ENCODE measurements around the gene CLCN3. TPM values are rescaled to one million over a fixed set of nuclear protein-coding genes. Genes with fewer than 3 reads are reported as not detected.
"Not testable (repeated sequence)": the region's sequence is repeated elsewhere in the genome, so short reads cannot be mapped to it uniquely, and the experiment has no call there.

CLCN3 gene
- total RNA-seq, 1 donor from 2014 or later, result 45.9 TPM

DNA sequence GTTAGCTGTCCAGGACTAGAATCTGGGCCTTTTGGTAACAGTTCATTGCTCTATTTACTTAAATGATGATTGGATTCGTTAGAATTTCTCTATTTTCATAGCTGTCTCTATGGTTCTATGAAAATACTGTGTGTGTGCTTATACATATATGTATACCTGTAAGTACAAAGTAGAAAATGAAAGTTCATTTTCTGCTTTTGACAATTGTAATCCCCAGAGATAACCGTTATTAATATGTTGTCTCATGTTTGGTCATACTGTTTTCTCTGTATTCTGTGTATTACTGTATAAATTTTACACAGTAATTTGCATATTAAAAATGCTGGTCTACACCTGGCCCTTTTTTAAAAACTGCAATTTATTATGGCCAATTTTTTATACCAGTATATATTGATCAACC is 55.4 kb downstream of the CLCN3 start:
- TF ChIP-seq, protein P1, sequence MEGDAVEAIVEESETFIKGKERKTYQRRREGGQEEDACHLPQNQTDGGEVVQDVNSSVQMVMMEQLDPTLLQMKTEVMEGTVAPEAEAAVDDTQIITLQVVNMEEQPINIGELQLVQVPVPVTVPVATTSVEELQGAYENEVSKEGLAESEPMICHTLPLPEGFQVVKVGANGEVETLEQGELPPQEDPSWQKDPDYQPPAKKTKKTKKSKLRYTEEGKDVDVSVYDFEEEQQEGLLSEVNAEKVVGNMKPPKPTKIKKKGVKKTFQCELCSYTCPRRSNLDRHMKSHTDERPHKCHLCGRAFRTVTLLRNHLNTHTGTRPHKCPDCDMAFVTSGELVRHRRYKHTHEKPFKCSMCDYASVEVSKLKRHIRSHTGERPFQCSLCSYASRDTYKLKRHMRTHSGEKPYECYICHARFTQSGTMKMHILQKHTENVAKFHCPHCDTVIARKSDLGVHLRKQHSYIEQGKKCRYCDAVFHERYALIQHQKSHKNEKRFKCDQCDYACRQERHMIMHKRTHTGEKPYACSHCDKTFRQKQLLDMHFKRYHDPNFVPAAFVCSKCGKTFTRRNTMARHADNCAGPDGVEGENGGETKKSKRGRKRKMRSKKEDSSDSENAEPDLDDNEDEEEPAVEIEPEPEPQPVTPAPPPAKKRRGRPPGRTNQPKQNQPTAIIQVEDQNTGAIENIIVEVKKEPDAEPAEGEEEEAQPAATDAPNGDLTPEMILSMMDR (conservative IDR thresholded peaks at IDR 0.05), result no peak
- H3K4me3 Mint-ChIP-seq, result no peak overlapping the region
- no peaks in the 10 kb centered on the region for H3K9me3 Mint-ChIP-seq
- H3K27me3 Mint-ChIP-seq, result no peaks in the 10 kb centered on the region
- no peak for DNase-seq (ENCODE audit: extremely low spot score, unreplicated experiment)
- H3K4me1 Mint-ChIP-seq (ENCODE audit: unreplicated experiment), result peaks cover 4% of the 10 kb centered on the region
- no peak overlapping the region for H3K27ac Mint-ChIP-seq
- peaks cover 18% of the 10 kb centered on the region for H3K36me3 Mint-ChIP-seq

DNA sequence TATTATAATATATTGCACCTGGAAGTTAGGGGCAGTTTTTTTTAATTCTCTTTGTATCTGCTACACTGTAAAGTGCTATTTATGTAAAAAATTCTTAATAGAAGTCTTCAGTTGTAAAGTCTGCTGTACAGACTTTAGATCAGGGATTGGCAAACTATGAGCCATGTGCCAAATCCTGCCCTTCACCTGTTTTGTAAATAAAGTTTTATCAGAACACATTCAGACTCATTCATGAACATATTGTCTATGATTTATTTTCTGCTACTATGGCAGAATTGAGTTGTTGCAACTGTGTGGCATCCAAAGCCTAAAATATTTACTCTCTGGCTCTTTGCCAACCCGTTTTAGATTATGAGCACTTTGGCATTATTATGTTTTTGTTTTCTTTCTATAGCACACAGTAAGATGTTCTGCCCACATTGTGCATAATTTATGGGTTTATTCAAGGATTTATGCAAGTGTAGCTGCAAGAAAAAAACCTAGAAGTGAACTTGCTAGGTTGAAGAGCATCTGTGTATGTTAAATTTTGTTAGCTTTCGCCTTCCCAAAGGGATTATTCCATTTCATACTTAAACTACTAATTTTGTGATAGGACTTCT is 56.9 kb downstream of the CLCN3 start:
- TF ChIP-seq, protein P1 (conservative IDR thresholded peaks at IDR 0.05), result no peak
- Mint-ChIP-seq H3K27me3 (no peaks in the 10 kb centered on the region), H3K27ac (no peak overlapping the region), H3K4me3 (no peak overlapping the region), H3K36me3 (peaks cover 14% of the 10 kb centered on the region), H3K4me1 (ENCODE audit: unreplicated experiment) (peaks cover 4% of the 10 kb centered on the region), H3K9me3 (no peaks in the 10 kb centered on the region)
- DNase-seq (ENCODE audit: extremely low spot score, unreplicated experiment), result no peak

DNA sequence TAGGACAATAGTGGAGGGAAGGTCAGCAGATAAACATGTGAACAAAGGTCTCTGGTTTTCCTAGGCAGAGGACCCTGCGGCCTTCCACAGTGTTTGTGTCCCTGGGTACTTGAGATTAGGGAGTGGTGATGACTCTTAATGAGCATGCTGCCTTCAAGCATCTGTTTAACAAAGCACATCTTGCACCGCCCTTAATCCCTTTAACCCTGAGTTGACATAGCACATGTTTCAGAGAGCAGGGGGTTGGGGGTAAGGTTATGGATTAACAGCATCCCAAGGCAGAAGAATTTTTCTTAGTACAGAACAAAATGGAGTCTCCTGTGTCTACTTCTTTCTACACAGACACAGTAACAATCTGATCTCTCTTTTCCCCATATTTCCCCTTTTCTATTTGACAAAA is 58.1 kb downstream of the CLCN3 start:
- not testable (repeated sequence) for H3K27me3 Mint-ChIP-seq; H3K4me3 Mint-ChIP-seq; DNase-seq (ENCODE audit: extremely low spot score, unreplicated experiment); H3K9me3 Mint-ChIP-seq; H3K27ac Mint-ChIP-seq; H3K4me1 Mint-ChIP-seq (ENCODE audit: unreplicated experiment)
- H3K36me3 Mint-ChIP-seq, result peaks cover 19% of the 10 kb centered on the region

DNA sequence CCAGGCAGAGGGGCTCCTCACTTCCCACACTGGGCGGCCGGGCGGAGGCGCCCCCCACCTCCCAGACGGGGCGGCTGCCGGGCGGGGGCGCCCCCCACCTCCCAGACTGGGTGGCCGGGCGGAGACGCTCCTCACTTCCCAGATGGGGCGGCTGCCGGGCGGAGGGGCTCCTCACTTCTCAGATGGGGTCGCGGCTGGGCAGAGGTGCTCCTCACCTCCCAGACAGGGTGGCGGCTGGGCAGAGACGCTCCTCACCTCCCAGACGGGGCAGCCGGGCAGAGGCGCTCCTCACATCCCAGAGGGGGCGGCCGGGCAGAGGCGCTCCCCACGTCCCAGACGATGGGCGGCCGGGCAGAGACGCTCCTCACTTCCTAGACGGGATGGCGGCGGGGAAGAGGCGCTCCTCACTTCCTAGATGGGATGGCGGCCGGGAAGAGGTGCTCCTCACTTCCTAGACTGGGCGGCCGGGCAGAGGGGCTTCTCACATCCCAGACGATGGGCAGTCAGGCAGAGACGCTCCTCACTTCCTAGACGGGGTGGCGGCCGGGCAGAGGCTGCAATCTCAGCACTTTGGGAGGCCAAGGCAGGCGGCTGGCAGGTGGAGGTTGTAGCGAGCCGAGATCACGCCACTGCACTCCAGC is 58.7 kb downstream of the CLCN3 start:
- H3K27me3 Mint-ChIP-seq; H3K9me3 Mint-ChIP-seq; H3K4me3 Mint-ChIP-seq; DNase-seq (ENCODE audit: extremely low spot score, unreplicated experiment); H3K4me1 Mint-ChIP-seq (ENCODE audit: unreplicated experiment); H3K27ac Mint-ChIP-seq: not testable (repeated sequence)
- H3K36me3 Mint-ChIP-seq, result peaks cover 22% of the 10 kb centered on the region

DNA sequence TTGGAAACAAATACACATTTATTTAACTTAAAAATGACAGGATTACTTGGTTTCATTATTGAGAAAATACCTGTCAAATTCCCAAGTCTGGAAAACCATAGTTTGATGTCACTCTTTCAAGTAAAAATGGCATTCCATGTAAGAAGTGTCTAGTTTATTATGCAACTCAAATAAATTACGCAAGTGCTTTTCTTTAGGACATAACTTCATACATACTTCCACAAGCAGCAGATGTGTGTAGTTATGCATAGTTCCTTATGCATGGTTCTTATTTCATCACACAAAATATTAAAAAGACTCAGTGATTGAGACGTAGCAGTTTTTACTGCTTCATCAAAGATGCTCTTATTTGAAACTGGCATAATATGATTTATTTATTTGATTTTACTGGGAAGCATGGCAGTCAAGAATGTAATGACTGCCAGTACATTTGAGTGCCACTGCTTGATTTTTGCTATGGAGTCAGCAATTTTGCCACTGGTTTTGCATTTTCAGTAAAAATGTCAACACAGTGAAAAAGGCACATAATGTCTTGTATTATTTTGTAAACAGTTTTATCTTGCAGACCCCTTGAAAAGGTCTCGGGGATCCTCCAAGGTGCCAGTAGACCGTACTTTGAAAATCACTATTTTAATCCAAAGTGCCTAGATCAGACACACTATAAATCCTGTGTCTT is 62.1 kb downstream of the CLCN3 start:
- Mint-ChIP-seq H3K27ac (no peak overlapping the region), H3K4me3 (no peak overlapping the region), H3K4me1 (ENCODE audit: unreplicated experiment) (peaks cover 4% of the 10 kb centered on the region), H3K36me3 (peaks cover 28% of the 10 kb centered on the region), H3K9me3 (no peaks in the 10 kb centered on the region), H3K27me3 (no peaks in the 10 kb centered on the region)
- TF ChIP-seq, protein P1 (conservative IDR thresholded peaks at IDR 0.05), result no peak
- DNase-seq (ENCODE audit: extremely low spot score, unreplicated experiment), result no peak

DNA sequence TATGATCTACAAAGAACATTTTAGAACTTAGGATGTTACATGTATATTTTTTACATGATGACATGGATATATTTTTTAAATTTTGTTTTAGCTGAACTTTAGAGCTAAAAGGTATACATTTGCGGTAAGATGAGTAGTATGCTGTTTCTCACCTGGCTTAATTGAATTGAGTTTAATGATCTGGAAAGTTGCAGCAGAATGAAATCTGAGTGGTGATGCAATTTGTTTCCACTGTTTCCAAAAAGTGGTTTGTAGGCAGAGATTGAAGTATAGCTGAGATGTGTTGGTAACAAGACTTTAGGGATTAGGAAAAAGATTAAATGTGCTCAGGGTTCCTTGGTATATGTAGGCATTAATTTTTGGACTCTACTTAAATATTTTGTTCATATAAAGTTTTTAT is 69.3 kb downstream of the CLCN3 start:
- TF ChIP-seq, protein P1 (conservative IDR thresholded peaks at IDR 0.05), result no peak
- no peaks in the 10 kb centered on the region for H3K4me1 Mint-ChIP-seq (ENCODE audit: unreplicated experiment)
- no peak for DNase-seq (ENCODE audit: extremely low spot score, unreplicated experiment)

More for the DNA sequence above, 69.3 kb downstream of the CLCN3 start:
- Mint-ChIP-seq H3K36me3 (peaks cover 12% of the 10 kb centered on the region), H3K9me3 (no peaks in the 10 kb centered on the region), H3K27ac (no peak overlapping the region), H3K4me3 (no peak overlapping the region), H3K27me3 (no peaks in the 10 kb centered on the region)

Measured in type B pancreatic cell (in vitro differentiated cells).